K562 (cell line): ENCODE measurements around the gene NARF. TPM values are rescaled to one million over a fixed set of nuclear protein-coding genes. Genes with fewer than 3 reads are reported as not detected.

Source experiments
- ARID1B ChIP-seq: fragments of 450-650 bp; IDR thresholded peaks from 2 replicates; pipeline ENCODE4 v1.6.1; 2016; ENCODE audit warnings: antibody characterized with exemption, mild to moderate bottlenecking, inconsistent platforms
- BRCA1 ChIP-seq, 2 experiments: fragments of 450-650 bp in 1 of 2; sonication (generic) in 1 of 2; formaldehyde crosslinking in 1 of 2; IDR thresholded peaks; 2 replicates each; pipeline versions ENCODE4 v1.5.0 to v1.6.1; 2017 to 2020; ENCODE audit warnings: mild to moderate bottlenecking in 1 of 2, missing genetic modification reagents in 1 of 2
- CHD4 ChIP-seq: fragments of 200-600 bp; sonication (generic); IDR thresholded peaks from 3 replicates; pipeline ENCODE4 v1.6.1; 2012; ENCODE audit warnings: low read depth, mild to moderate bottlenecking, mixed read lengths, low read length, inconsistent platforms; ENCODE audit not compliant: insufficient read depth, insufficient replicate concordance, poor library complexity, severe bottlenecking
- E4F1 ChIP-seq: fragments of 250-450 bp; sonication (Bioruptor Pico); IDR thresholded peaks from 2 replicates; pipeline ENCODE4 v1.5.0; 2021; ENCODE audit warnings: mild to moderate bottlenecking, borderline replicate concordance
- HMG20B ChIP-seq: fragments of 250-450 bp; sonication (Bioruptor Pico); IDR thresholded peaks from 2 replicates; pipeline ENCODE4 v1.5.0; 2021; ENCODE audit warnings: mild to moderate bottlenecking
- ILK ChIP-seq: fragments of 450-650 bp; IDR thresholded peaks from 2 replicates; pipeline ENCODE4 v1.6.1; 2016; ENCODE audit warnings: missing genetic modification characterization, low read depth, mild to moderate bottlenecking, missing compliant biosample characterization, moderate library complexity, borderline replicate concordance
- LEF1 ChIP-seq: fragments of 450-650 bp; IDR thresholded peaks from 2 replicates; pipeline ENCODE4 v1.6.1; 2016; ENCODE audit warnings: mild to moderate bottlenecking
- MBD1 ChIP-seq: fragments of 250-450 bp; sonication (Bioruptor Pico); IDR thresholded peaks from 2 replicates; pipeline ENCODE4 v1.8.0; 2022; ENCODE audit warnings: inconsistent platforms
- MBD2 ChIP-seq: sonication (generic); IDR thresholded peaks from 2 replicates; pipeline ENCODE4 v1.6.1; 2016; ENCODE audit warnings: low read depth, borderline replicate concordance
- NR1H2 ChIP-seq: sonication (generic); formaldehyde crosslinking; IDR thresholded peaks from 2 replicates; pipeline ENCODE4 v1.4.0; 2020; ENCODE audit warnings: mild to moderate bottlenecking, missing genetic modification reagents
- NRF1 ChIP-seq, 2 experiments: fragments of 450-650 bp; IDR thresholded peaks in 1 of 2; conservative IDR thresholded peaks in 1 of 2; 2 replicates each; pipeline ENCODE4 v1.6.1; 2014; ENCODE audit warnings: mild to moderate bottlenecking in 2 of 2
- SNAPC5 ChIP-seq: fragments of 250-450 bp; sonication (Bioruptor Pico); IDR thresholded peaks from 2 replicates; pipeline ENCODE4 v1.8.0; 2021; ENCODE audit warnings: moderate library complexity, mild to moderate bottlenecking, inconsistent platforms
- STAG1 ChIP-seq: sonication (generic); formaldehyde crosslinking; IDR thresholded peaks from 2 replicates; pipeline ENCODE4 v1.5.0; 2020; ENCODE audit warnings: missing genetic modification reagents, borderline replicate concordance
- WHSC1 ChIP-seq: IDR thresholded peaks from one replicate; pipeline ENCODE4 v1.6.1; 2012; ENCODE audit warnings: low read length, control low read depth, inconsistent platforms
- ZBTB12 ChIP-seq: fragments of 250-450 bp; sonication (Bioruptor Pico); IDR thresholded peaks from 2 replicates; pipeline ENCODE4 v1.4.0; 2020
- ZBTB26 ChIP-seq: fragments of 450-650 bp; formaldehyde crosslinking; IDR thresholded peaks from 2 replicates; pipeline ENCODE4 v1.4.0; 2022; ENCODE audit warnings: missing genetic modification characterization
- ZNF124 ChIP-seq: sonication (generic); formaldehyde crosslinking; IDR thresholded peaks from 2 replicates; pipeline ENCODE4 v1.8.1; 2022; ENCODE audit warnings: missing genetic modification reagents
- ZNF277 ChIP-seq: fragments of 250-450 bp; sonication (Bioruptor Pico); IDR thresholded peaks from 2 replicates; pipeline ENCODE4 v1.8.0; 2022; ENCODE audit warnings: inconsistent platforms, mild to moderate bottlenecking, moderate library complexity, borderline replicate concordance
- polyA plus RNA-seq, 8 experiments: library from polyadenylated mRNA; depleted of rRNA in 4 of 8; stranded (reverse) in 5 of 8; unstranded in 3 of 8; fragments of >200 nt; fragmentation: Nextera tagmentation in 2 of 8; fragmentation: Illumina TruSeq in 1 of 8; extraction: Ambion mirVana in 2 of 8; extraction: Trizol in 1 of 8; gene quantifications; 2 replicates each; pipeline versions ENCODE4 v1.2.1 to v1.2.3, GENCODE V29; 2011 to 2014; ENCODE audit warnings: inconsistent platforms in 1 of 8, missing spikeins in 1 of 8
- total RNA-seq, 7 experiments: library from RNA; depleted of rRNA in 6 of 7; stranded (reverse); fragments of >200 nt in 6 of 7; fragmentation: Illumina TruSeq in 2 of 7; extraction: Trizol in 2 of 7; gene quantifications; 2 replicates each; pipeline versions ENCODE4 v1.2.1 to v1.2.3, GENCODE V29; 2011 to 2021; ENCODE audit warnings: low replicate concordance in 1 of 7

Gene NARF
- total and polyA plus RNA-seq, 9 of the 15 experiments (the other 6 are each of a cell fraction or from before 2014, with no cell fraction given): 60.4 to 423 (median 132) TPM

- TF ChIP-seq ZBTB26 (CRISPR knock-in tag) (no peak), HMG20B (CRISPR knock-in tag) (no peak), NR1H2 (CRISPR knock-in tag) (no peak), LEF1 (no peak), MBD2 (no peak), E4F1 (CRISPR knock-in tag) (no peak), BRCA1 (IDR thresholded peaks at IDR 0.05) (no peak), BRCA1 (CRISPR knock-in tag; IDR thresholded peaks at IDR 0.05) (no peak), ARID1B (no peak), ILK (tag) (no peak), ZNF277 (CRISPR knock-in tag) (no peak), WHSC1 (no peak), ZBTB12 (no peak), CHD4 (no peak), SNAPC5 (CRISPR knock-in tag) (no peak), ZNF124 (no peak), MBD1 (no peak), STAG1 (CRISPR knock-in tag) (no peak), NRF1 (conservative IDR thresholded peaks at IDR 0.05 in 1 of 2, IDR thresholded peaks at IDR 0.05 in 1 of 2) (peak; percentile 74 to 77)
Observed at GRCh38 chr17:82450357-82451106, 8.0 kb upstream of the NARF start, which contains the start of gene CYBC1 (continued).
